Caco-2 (cell line): ENCODE results near the gene KRTAP5-10. TPM values are rescaled to one million over a fixed set of nuclear protein-coding genes. Genes with fewer than 3 reads are reported as not detected.
"Not testable (repeated sequence)": the region's sequence is repeated elsewhere in the genome, so short reads cannot be mapped to it uniquely, and the experiment has no call there.

Experiments
- BruUV-seq: library from RNA; stranded (reverse); fragments of 400-500 nt; replicated peaks from 2 replicates; lab custom pipeline; 2021; lab: Mats Ljungman, UMichigan
- CTCF ChIA-PET: fragments of 300-600 bp; sonication (Branson Sonifier 250); formaldehyde crosslinking; loops from one replicate; lab custom pipeline; 2022; ENCODE audit warnings: antibody characterized with exemption; lab: Charles Lee
- POLR2A ChIA-PET: fragments of 300-600 bp; sonication (Branson Sonifier 250); formaldehyde crosslinking; loops from one replicate; lab custom pipeline; 2022; ENCODE audit warnings: antibody characterized with exemption; lab: Charles Lee
- DNase-seq, 2 experiments: peaks; one replicate each; pipeline versions ENCODE4 v3.0.0 to v3.0.0-alpha.2; 2020 to 2022
- H3K27me3 ChIP-seq: replicated peaks from 2 replicates; pipeline ENCODE4 v1.6.0; 2011; ENCODE audit warnings: low read length; ENCODE audit not compliant: control insufficient read depth, insufficient read depth
- H3K36me3 ChIP-seq: 2 replicates; pipeline ENCODE4 v1.5.1; 2011; ENCODE audit warnings: low read length; ENCODE audit not compliant: control insufficient read depth, insufficient read depth
- H3K4me1 ChIP-seq: fragments of 250-450 bp; sonication (Bioruptor Pico); 2 replicates; pipeline ENCODE4 v1.5.1; 2020; ENCODE audit warnings: mild to moderate bottlenecking
- H3K4me3 ChIP-seq: 2 replicates; pipeline ENCODE4 v1.5.1; 2011; ENCODE audit warnings: low read depth, mild to moderate bottlenecking, control low read depth, low read length
- H3K9me3 ChIP-seq: fragments of 250-450 bp; sonication (Bioruptor Pico); 2 replicates; pipeline ENCODE4 v1.5.1; 2020; ENCODE audit warnings: mild to moderate bottlenecking, moderate library complexity
- H3K27ac Mint-ChIP-seq: one replicate; pipeline ENCODE4 v1.8.0; 2022; ENCODE audit warnings: mixed read lengths; ENCODE audit not compliant: unreplicated experiment
- H3K27me3 Mint-ChIP-seq: one replicate; pipeline ENCODE4 v1.8.0; 2022; ENCODE audit warnings: mixed read lengths; ENCODE audit not compliant: insufficient read depth, unreplicated experiment
- H3K36me3 Mint-ChIP-seq: one replicate; pipeline ENCODE4 v1.8.0; 2022; ENCODE audit warnings: mild to moderate bottlenecking, mixed read lengths; ENCODE audit not compliant: insufficient read depth, unreplicated experiment
- H3K4me1 Mint-ChIP-seq: one replicate; pipeline ENCODE4 v1.8.0; 2022; ENCODE audit warnings: low read depth, mixed read lengths; ENCODE audit not compliant: unreplicated experiment
- H3K4me3 Mint-ChIP-seq: one replicate; pipeline ENCODE4 v1.8.0; 2022; ENCODE audit warnings: mild to moderate bottlenecking, moderate library complexity, mixed read lengths; ENCODE audit not compliant: unreplicated experiment
- H3K9me3 Mint-ChIP-seq: one replicate; pipeline ENCODE4 v1.8.0; 2022; ENCODE audit warnings: mixed read lengths; ENCODE audit not compliant: unreplicated experiment
- intact Hi-C: fragments of 100-400 bp; cut with micrococcal nuclease; formaldehyde crosslinking; loops from one replicate; pipeline ENCODE4 v1.10.0; 2022; ENCODE audit not compliant: unreplicated experiment
- total RNA-seq: library from RNA; stranded (reverse); gene quantifications from 2 replicates; pipeline ENCODE4 v1.2.3, GENCODE V29; 2022
- TF ChIP-seq, protein P1 (sequence below), 2 experiments: fragments of 200-600 bp in 1 of 2; IDR thresholded peaks; 1 replicate in 1 of 2; 2 replicates in 1 of 2; pipeline versions ENCODE4 v1.5.1 to v1.8.0; 2011 to 2022; ENCODE audit warnings: antibody characterized with exemption in 1 of 2, control low read depth in 1 of 2, inconsistent platforms in 1 of 2, low read depth in 1 of 2, low read length in 1 of 2, mild to moderate bottlenecking in 1 of 2, moderate library complexity in 1 of 2; ENCODE audit not compliant: insufficient read depth in 1 of 2, severe bottlenecking in 1 of 2, unreplicated experiment in 1 of 2

KRTAP5-10 gene
- total RNA-seq, 1 experiment from 2014 or later: not detected

DNA sequence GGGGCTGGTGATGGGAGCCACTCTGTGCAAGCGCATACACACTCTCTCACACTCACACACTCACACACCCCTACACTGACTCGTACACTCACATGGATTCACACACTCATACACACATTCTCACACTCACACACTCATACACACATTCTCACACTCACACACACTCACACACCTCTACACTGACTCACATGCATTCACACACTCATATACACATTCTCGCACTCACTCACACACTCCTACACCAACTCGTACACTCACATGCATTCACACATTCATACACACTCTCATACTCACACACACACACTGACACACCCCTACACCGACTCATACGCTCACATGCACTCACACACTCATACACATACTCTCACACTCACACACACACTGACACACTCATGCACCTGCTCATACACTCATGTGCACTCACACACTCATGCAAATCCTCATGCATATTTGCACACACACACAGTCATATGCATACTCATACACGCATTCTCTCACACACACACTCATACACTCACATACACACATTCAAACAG, 12.2 kb downstream of the KRTAP5-10 start:
- Mint-ChIP-seq H3K9me3 (no peaks in the 10 kb centered on the region), H3K27ac (no peak overlapping the region), H3K27me3 (peaks cover 2% of the 10 kb centered on the region), H3K36me3 (no peaks in the 10 kb centered on the region), H3K4me1 (peaks cover 7% of the 10 kb centered on the region), H3K4me3 (no peak overlapping the region)
- Histone ChIP-seq H3K36me3 (no peaks in the 10 kb centered on the region), H3K27me3 (no peaks in the 10 kb centered on the region), H3K9me3 (no peaks in the 10 kb centered on the region), H3K4me1 (peaks cover 19% of the 10 kb centered on the region), H3K4me3 (no peak overlapping the region)
- no TSS peak for BruUV-seq
- CTCF ChIA-PET: no interaction called here
- POLR2A ChIA-PET: no interaction called here
- intact Hi-C loops: no loop called here
- TF ChIP-seq, protein P1, sequence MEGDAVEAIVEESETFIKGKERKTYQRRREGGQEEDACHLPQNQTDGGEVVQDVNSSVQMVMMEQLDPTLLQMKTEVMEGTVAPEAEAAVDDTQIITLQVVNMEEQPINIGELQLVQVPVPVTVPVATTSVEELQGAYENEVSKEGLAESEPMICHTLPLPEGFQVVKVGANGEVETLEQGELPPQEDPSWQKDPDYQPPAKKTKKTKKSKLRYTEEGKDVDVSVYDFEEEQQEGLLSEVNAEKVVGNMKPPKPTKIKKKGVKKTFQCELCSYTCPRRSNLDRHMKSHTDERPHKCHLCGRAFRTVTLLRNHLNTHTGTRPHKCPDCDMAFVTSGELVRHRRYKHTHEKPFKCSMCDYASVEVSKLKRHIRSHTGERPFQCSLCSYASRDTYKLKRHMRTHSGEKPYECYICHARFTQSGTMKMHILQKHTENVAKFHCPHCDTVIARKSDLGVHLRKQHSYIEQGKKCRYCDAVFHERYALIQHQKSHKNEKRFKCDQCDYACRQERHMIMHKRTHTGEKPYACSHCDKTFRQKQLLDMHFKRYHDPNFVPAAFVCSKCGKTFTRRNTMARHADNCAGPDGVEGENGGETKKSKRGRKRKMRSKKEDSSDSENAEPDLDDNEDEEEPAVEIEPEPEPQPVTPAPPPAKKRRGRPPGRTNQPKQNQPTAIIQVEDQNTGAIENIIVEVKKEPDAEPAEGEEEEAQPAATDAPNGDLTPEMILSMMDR (IDR thresholded peaks at IDR 0.05; ENCODE audit: insufficient read depth in 1 of 2, low read depth in 1 of 2, low read length in 1 of 2, severe bottlenecking in 1 of 2, unreplicated experiment in 1 of 2): no peak
- DNase-seq: no peak

DNA sequence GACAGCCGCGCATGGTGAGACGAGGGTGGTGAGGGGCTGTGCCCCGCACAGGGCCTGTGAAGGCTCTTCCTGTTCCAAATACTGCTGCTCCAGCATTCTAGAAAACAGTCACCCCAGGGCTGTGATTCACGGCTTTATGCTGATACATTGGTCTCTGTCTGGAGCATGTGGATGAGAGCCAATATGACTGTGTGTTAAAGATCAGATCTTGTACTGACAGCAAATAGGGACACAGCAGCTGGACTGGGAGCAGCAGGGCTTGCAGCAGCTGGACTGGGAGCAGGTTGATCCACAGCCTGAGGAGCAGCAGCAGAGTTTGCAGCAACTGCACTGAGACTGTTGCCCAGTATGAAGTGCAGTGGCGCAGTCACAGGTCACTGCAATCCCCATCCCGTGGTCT, 14.2 kb downstream of the KRTAP5-10 start:
- H3K27ac Mint-ChIP-seq, DNase-seq, H3K9me3 Mint-ChIP-seq, H3K4me3 ChIP-seq, H3K36me3 ChIP-seq, H3K27me3 Mint-ChIP-seq, H3K36me3 Mint-ChIP-seq, intact Hi-C loops, BruUV-seq, H3K4me1 Mint-ChIP-seq, H3K4me3 Mint-ChIP-seq, H3K9me3 ChIP-seq, H3K27me3 ChIP-seq: not testable (repeated sequence)
- H3K4me1 ChIP-seq: peaks cover 19% of the 10 kb centered on the region
- ChIA-PET CTCF (interaction anchor here (0.6 to 1.9 kb wide), 13 partner anchors 8 to 1108 kb away, joined by 3 to 12 read pairs (median 6); partner anchors contain the start of genes DHCR7 and NADSYN1), POLR2A (interaction anchor here (0.6 to 0.8 kb wide), 2 partner anchors 10 to 127 kb away, joined by 3 read pairs; partner anchors contain the start of gene NADSYN1)

DNA sequence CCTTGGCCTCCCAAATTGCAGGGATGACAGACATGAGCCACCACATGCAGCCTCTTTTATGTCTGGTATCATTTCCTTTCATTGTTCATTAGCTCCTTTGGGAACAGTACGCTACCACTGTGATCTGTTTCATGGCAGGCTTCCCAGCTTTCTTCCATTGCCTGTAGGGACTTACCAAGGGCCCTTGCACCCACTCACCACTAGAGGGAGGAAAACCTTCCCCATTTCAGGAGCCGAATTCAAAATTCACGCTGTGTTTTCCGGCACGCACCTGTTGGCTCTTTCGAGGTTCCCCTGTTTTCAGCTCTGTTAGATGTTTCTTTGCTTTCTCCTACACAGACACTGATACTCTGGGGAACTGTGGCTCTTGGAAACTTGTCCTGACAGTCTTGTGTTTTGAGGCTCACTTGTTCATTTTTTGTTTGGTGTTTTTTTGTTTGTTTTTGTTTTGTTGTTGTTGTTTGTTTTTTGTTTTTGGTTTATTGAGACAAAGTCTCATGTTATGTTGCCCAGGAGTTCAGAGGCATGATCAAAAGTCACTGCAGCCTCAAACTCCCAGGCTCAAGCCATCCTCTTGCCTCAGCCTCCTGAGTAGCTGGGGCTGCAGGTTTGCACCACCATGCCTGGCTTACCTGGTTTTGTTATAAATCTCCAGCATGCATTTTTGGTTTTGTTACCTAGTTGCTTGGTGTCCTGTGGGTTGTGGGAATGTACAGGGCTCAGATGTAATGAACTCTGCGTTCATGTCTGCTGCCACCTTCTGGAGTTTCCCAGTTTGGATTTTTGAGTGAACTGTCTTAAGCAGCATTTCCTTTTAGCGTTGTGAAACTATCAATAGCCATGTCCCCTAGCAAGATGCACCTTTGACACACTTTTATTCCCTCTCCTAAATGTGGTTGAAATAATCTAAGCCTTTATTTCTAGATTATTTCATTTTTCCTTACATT, 15.0 kb downstream of the KRTAP5-10 start:
- Mint-ChIP-seq H3K4me1 (peaks cover 7% of the 10 kb centered on the region), H3K4me3 (peak overlapping the region; percentile 33), H3K27ac (no peak overlapping the region), H3K9me3 (no peaks in the 10 kb centered on the region), H3K27me3 (peaks cover 2% of the 10 kb centered on the region), H3K36me3 (no peaks in the 10 kb centered on the region)
- POLR2A ChIA-PET: interaction anchor here (0.6 to 0.8 kb wide), 2 partner anchors 9 to 128 kb away, joined by 3 read pairs; partner anchors contain the start of gene NADSYN1
- H3K9me3 ChIP-seq: no peaks in the 10 kb centered on the region
- H3K4me3 ChIP-seq: no peak overlapping the region
- no peaks in the 10 kb centered on the region for H3K27me3 ChIP-seq
- CTCF ChIA-PET: interaction anchor here (0.6 to 1.9 kb wide), 14 partner anchors 8 to 1109 kb away, joined by 3 to 12 read pairs (median 5); partner anchors contain the start of genes DHCR7 and NADSYN1
- peaks cover 19% of the 10 kb centered on the region for H3K4me1 ChIP-seq
- H3K36me3 ChIP-seq: no peaks in the 10 kb centered on the region
- no TSS peak for BruUV-seq
- intact Hi-C loops: loop anchor here (2.0 kb wide), 1 partner anchor 92 kb away; no protein-coding TSS in a partner anchor
- TF ChIP-seq, protein P1 (IDR thresholded peaks at IDR 0.05; ENCODE audit: insufficient read depth in 1 of 2, low read depth in 1 of 2, low read length in 1 of 2, severe bottlenecking in 1 of 2, unreplicated experiment in 1 of 2): peak; percentile 92 to 97
- peak; percentile 84 to 85 for DNase-seq
